Measurements from ENCODE around the gene NFYC. TPM values are rescaled to one million over a fixed set of nuclear protein-coding genes. Genes with fewer than 3 reads are reported as not detected.

NFYC gene
- total RNA-seq, 1 donor: 24.2 TPM

GRCh38 chr1:40746344-40747090, 55.0 kb downstream of the NFYC start:
- H2AFZ ChIP-seq (ENCODE audit: low read length): no peak overlapping the region
- H3K4me2 ChIP-seq (ENCODE audit: insufficient read depth, low read length): no peak overlapping the region
- no peaks in the 10 kb centered on the region for H3K9me3 ChIP-seq (ENCODE audit: low read depth, low read length)
- no peak overlapping the region for H3K27ac ChIP-seq (ENCODE audit: low read depth, low read length)
- no peak for DNase-seq (ENCODE audit: insufficient read length, low spot score, missing footprints)
- H3K27me3 ChIP-seq (ENCODE audit: insufficient read depth, low read length): no peaks in the 10 kb centered on the region
- H3K4me1 ChIP-seq (ENCODE audit: insufficient read depth, low read length): peaks cover 14% of the 10 kb centered on the region
- peaks cover 15% of the 10 kb centered on the region for H3K79me2 ChIP-seq (ENCODE audit: insufficient read depth, low read length)
- no peak for TF ChIP-seq CTCF (IDR thresholded peaks at IDR 0.05; ENCODE audit: extremely low read depth, low read depth, low read length)
- H4K20me1 ChIP-seq (ENCODE audit: insufficient read depth, low read length): peaks cover 3% of the 10 kb centered on the region
- peaks cover 30% of the 10 kb centered on the region for H3K36me3 ChIP-seq (ENCODE audit: insufficient read depth, low read length)
- H3K4me3 ChIP-seq (ENCODE audit: insufficient read depth, low read length): no peak overlapping the region

DNA sequence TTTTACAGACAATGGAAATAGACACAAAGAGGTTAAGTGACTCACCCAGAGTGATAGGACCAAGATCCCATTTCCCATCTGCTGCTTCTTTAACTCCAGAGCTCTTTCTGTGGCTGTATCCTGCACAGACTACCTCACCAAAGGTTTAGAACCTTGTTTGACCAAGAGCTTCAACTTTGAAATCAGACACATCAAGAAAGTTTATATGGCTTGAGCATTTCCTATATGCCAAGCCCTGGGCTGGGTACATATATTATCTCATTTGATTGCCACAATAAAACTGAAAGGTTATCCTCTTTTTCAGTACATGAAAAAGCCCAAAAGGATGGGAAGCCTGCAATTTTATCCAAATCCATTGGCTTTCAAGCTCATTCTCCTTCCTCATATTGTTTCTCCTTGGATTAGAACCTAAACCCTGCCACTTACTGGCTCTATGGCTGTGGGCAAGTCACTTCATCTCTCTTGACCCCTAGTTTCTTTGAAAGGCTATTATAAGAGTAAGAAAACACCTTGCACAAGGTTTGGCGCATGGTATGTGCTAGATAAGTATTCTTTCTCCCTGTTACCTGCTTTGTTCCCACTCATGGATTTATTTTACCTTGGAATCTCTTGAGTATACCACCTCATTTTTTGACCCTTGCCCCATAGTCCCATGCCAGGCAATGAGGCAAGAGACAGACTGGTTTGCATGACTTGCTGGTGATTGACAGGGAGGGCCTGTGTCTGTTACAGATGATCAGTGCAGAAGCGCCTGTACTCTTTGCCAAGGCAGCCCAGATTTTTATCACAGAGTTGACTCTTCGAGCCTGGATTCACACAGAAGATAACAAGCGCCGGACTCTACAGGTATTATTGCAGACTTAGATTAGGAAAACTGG, 57.6 kb downstream of the NFYC start:
- Histone ChIP-seq H2AFZ (ENCODE audit: low read length) (no peak overlapping the region), H3K36me3 (ENCODE audit: insufficient read depth, low read length) (peaks cover 33% of the 10 kb centered on the region), H3K27me3 (ENCODE audit: insufficient read depth, low read length) (no peaks in the 10 kb centered on the region), H3K79me2 (ENCODE audit: insufficient read depth, low read length) (peaks cover 9% of the 10 kb centered on the region), H3K4me3 (ENCODE audit: insufficient read depth, low read length) (no peak overlapping the region), H3K4me1 (ENCODE audit: insufficient read depth, low read length) (peaks cover 14% of the 10 kb centered on the region), H3K4me2 (ENCODE audit: insufficient read depth, low read length) (no peak overlapping the region), H4K20me1 (ENCODE audit: insufficient read depth, low read length) (peaks cover 3% of the 10 kb centered on the region), H3K27ac (ENCODE audit: low read depth, low read length) (no peak overlapping the region), H3K9me3 (ENCODE audit: low read depth, low read length) (no peaks in the 10 kb centered on the region)
- DNase-seq (ENCODE audit: insufficient read length, low spot score, missing footprints): no peak
- no peak for TF ChIP-seq CTCF (IDR thresholded peaks at IDR 0.05; ENCODE audit: extremely low read depth, low read depth, low read length)

DNA sequence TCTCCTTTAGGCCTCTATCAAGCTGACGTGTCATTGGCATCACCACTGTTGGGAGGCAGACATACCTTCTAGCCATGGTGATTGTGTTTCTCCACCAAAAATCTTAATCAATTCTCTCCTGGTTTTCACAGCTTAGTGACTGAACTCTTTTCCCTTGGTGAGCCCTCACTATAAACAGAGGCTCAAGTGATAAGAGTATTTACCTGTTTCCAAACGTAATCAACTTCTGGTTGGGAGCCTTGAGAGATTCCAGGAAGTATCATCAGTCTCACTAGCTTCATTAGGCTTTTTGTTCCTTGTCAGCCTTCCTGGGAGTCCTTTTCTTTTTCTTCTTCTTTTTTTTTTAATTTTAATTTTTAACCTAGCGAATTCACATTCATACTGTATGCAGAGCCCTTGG, 58.3 kb downstream of the NFYC start:
- Histone ChIP-seq H2AFZ (ENCODE audit: low read length) (no peak overlapping the region), H3K4me1 (ENCODE audit: insufficient read depth, low read length) (peaks cover 12% of the 10 kb centered on the region), H4K20me1 (ENCODE audit: insufficient read depth, low read length) (peaks cover 3% of the 10 kb centered on the region), H3K27me3 (ENCODE audit: insufficient read depth, low read length) (no peaks in the 10 kb centered on the region), H3K36me3 (ENCODE audit: insufficient read depth, low read length) (peaks cover 40% of the 10 kb centered on the region), H3K79me2 (ENCODE audit: insufficient read depth, low read length) (peaks cover 7% of the 10 kb centered on the region), H3K4me3 (ENCODE audit: insufficient read depth, low read length) (no peak overlapping the region), H3K9me3 (ENCODE audit: low read depth, low read length) (no peaks in the 10 kb centered on the region), H3K4me2 (ENCODE audit: insufficient read depth, low read length) (no peak overlapping the region), H3K27ac (ENCODE audit: low read depth, low read length) (peak overlapping the region; percentile 27)
- DNase-seq (ENCODE audit: insufficient read length, low spot score, missing footprints): no peak
- no peak for TF ChIP-seq CTCF (IDR thresholded peaks at IDR 0.05; ENCODE audit: extremely low read depth, low read depth, low read length)

DNA sequence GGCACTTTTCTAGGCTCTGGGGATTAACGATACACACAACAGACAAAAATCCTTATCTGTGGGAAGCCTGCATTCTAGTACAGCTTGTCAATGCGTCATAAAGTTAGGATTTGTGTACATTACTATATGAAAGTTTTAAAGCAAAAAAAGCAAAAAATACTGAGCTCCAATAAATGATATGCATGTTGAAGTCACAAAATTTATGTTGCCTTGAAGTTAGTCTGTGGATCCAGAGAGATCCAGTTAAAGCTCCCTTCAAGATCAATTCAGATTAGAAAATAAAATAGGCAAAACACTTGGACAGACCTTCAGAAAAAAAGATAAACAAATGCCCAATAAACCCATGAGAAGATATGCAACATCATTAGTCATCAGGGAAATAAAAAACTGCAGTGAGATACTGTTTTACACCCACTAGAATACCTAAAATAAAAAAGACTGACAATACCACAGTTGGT, 59.0 kb downstream of the NFYC start:
- Histone ChIP-seq H3K36me3 (ENCODE audit: insufficient read depth, low read length) (peaks cover 44% of the 10 kb centered on the region), H3K27ac (ENCODE audit: low read depth, low read length) (peak overlapping the region; percentile 27), H3K4me2 (ENCODE audit: insufficient read depth, low read length) (no peak overlapping the region), H3K9me3 (ENCODE audit: low read depth, low read length) (no peaks in the 10 kb centered on the region), H3K4me1 (ENCODE audit: insufficient read depth, low read length) (peaks cover 8% of the 10 kb centered on the region), H4K20me1 (ENCODE audit: insufficient read depth, low read length) (no peaks in the 10 kb centered on the region), H2AFZ (ENCODE audit: low read length) (no peak overlapping the region), H3K4me3 (ENCODE audit: insufficient read depth, low read length) (no peak overlapping the region), H3K79me2 (ENCODE audit: insufficient read depth, low read length) (peaks cover 7% of the 10 kb centered on the region), H3K27me3 (ENCODE audit: insufficient read depth, low read length) (no peaks in the 10 kb centered on the region)
- TF ChIP-seq CTCF (IDR thresholded peaks at IDR 0.05; ENCODE audit: extremely low read depth, low read depth, low read length): no peak
- DNase-seq (ENCODE audit: insufficient read length, low spot score, missing footprints): no peak
